ENCODE measurements around the gene CMTM3. TPM values are rescaled to one million over a fixed set of nuclear protein-coding genes. Genes with fewer than 3 reads are reported as not detected.

The CMTM3 gene
- total and polyA plus RNA-seq, 9 of the 15 experiments (the other 6 are each of a cell fraction or from before 2014, with no cell fraction given): 4.6 to 33.4 (median 17.5) TPM

GRCh38 chr16:66605177-66605978 lies 874 bp downstream of the CMTM3 start (continued):
- no peak for TF ChIP-seq FOXM1 (IDR thresholded peaks at IDR 0.05; ENCODE audit: low read depth)
- 0 out of 2 replicates have a peak, but pooled peaks have one; percentile 64 for TF ChIP-seq FOXM1 (CRISPR knock-in tag; IDR thresholded peaks at IDR 0.05; ENCODE audit: low read depth)
- TF ChIP-seq ATF7 (IDR thresholded peaks at IDR 0.05): peak; percentile 81; the same call in 1 of the 2 replicates
- no peak for TF ChIP-seq PHF21A (IDR thresholded peaks at IDR 0.05; ENCODE audit: borderline replicate concordance, low read depth)
- TF ChIP-seq RBM15 (IDR thresholded peaks at IDR 0.05; ENCODE audit: insufficient read depth, low read length): no peak
- peak; percentile 51 for TF ChIP-seq PCBP1 (IDR thresholded peaks at IDR 0.05; ENCODE audit: low read depth, low read length, poor library complexity, severe bottlenecking)
- TF ChIP-seq SPI1 (IDR thresholded peaks at IDR 0.05; ENCODE audit: borderline replicate concordance, low read depth, low read length): no peak
- TF ChIP-seq ETV1 (tag; conservative IDR thresholded peaks at IDR 0.05; ENCODE audit: low read depth): peak; percentile 70
- peak; percentile 40; the same call in 1 of the 2 replicates for TF ChIP-seq ZBTB7A (IDR thresholded peaks at IDR 0.05; ENCODE audit: borderline replicate concordance, control insufficient read depth, low read depth, low read length)
- no peak for TF ChIP-seq ZNF277 (CRISPR knock-in tag; IDR thresholded peaks at IDR 0.05; ENCODE audit: borderline replicate concordance)
- TF ChIP-seq CHCHD3 (CRISPR knock-in tag; IDR thresholded peaks at IDR 0.05): no peak
- TF ChIP-seq MNT (conservative IDR thresholded peaks at IDR 0.05): peak in 1 of 2 experiments; percentile 58; a peak in 2 of 4 replicates
- TF ChIP-seq ZNF518B (CRISPR knock-in tag; IDR thresholded peaks at IDR 0.05): no peak
- peak; percentile 53 for TF ChIP-seq TAF1 (IDR thresholded peaks at IDR 0.05; ENCODE audit: control insufficient read depth, extremely low read depth, insufficient read depth, low read length, severe bottlenecking)
- TF ChIP-seq STAT6 (CRISPR knock-in tag; IDR thresholded peaks at IDR 0.05): no peak
- 0 out of 4 replicates have a peak, but pooled peaks of 1 of the 2 experiments have one; percentile 13 for TF ChIP-seq NRF1 (conservative IDR thresholded peaks at IDR 0.05 in 1 of 2, IDR thresholded peaks at IDR 0.05 in 1 of 2)
- no peak for TF ChIP-seq KLF1 (tag; IDR thresholded peaks at IDR 0.05)
